CD1c-positive myeloid dendritic cell (primary cell): Measurements from ENCODE around the gene ARPP21.

Experiments used
- DNase-seq: peaks from one replicate; pipeline ENCODE4 v3.0.0-alpha.2; 2016; ENCODE audit errors: extremely low spot score

ARPP21 gene

GRCh38 chr3:35737527-35737926 is 98.2 kb downstream of the ARPP21 start:
- no peak for DNase-seq

GRCh38 chr3:35737934-35738706 is 98.8 kb downstream of the ARPP21 start:
- DNase-seq = no peak

DNA sequence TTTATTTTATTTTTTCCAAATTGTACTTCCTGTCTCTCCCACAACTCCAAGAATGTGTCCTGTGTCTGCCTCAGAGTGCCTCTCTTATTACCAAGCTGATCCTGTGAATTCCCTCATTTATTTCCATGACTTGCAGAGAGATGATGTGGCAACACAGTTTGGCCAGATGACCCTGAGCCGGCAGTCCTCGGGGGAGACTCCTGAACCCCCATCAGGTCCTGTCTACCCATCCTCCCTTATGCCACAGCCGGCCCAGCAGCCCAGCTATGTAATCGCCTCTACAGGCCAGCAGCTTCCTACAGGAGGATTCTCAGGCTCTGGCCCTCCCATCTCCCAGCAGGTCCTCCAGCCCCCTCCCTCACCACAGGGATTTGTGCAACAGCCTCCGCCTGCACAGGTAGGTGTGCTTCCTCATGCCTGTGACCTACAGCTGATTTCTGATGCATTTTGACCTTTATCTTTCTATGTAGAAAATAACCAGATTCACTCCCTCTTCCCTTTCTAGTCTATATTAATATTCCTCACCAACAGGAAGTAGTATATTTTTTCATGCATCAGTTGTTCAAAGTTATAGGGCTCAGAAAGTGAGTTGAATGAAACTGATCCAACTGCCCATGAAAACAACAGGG is 100.0 kb downstream of the ARPP21 start:
- no peak for DNase-seq

GRCh38 chr3:35739964-35740527 is 100.7 kb downstream of the ARPP21 start:
- no peak for DNase-seq

DNA sequence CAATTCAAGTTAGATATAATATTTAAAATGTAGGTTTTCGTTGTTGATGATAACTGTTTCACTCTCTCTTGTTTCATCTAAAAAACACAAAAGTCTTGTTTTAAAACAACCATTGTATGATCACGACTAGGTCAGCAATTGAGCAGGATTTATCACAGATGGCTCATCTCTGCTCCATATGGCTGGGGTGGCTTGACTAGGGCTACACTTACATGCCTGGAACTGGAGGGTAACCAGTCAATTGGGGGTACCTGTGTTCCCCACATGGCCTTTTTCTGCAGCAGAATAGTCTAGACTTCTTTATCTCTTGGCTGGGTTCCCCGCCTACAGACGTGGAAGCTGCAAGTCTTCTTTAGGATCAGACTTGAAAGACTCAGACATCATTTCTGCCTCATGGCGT is 103.9 kb downstream of the ARPP21 start:
- DNase-seq = no peak

- no peak for DNase-seq
Measured at GRCh38 chr3:35744419-35744818, 105.1 kb downstream of the ARPP21 start.

DNA sequence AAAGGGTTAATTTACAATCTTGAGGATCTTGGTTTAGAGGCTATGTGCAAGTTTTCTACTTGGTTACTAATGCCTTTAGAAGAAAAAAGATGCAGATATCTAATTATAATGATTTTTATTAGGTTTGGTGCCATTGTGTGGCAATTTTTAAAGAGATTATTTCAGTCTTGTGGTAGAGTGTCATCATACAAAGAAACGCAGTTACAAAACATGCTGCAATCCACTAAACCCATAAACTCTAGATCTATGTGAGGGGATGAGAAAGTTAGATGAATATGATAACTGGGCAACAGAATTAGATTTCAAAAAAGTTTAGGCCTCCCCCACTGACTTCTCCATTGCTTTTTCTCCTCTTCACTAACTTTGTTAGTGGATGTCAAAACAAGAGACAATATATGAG is 106.0 kb downstream of the ARPP21 start:
- no peak for DNase-seq

DNA sequence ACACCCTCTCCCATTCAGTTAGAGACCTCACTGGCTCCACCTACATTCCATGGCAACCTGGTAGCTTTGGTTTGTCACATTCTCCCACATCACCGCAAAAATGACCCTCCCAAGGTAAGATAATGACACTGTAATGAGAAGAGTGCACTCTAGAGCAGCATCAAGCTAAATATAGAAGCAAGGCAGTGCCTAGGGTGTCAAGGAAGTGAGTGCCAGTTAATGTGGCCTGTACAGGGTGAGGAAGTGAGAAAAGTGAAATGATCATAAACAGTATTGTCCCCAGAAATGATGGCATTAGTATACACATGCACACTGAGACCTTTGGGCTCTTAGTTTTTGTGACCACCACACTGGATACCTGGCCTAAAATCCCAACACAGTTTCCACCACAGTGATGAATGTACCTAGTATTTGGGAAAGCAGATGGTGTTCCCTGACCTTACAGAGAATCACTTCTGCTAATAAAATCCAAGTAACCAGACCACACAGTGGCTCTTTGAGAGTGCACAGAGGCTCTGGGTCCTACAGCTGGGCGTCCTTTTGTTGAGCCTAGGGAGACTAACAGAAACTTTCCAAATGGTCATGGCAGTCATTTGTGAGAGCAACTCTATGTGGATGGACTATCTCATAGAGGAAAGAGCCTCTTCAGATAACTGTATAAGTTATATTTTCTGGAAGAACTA is 106.6 kb downstream of the ARPP21 start:
- DNase-seq = no peak

DNA sequence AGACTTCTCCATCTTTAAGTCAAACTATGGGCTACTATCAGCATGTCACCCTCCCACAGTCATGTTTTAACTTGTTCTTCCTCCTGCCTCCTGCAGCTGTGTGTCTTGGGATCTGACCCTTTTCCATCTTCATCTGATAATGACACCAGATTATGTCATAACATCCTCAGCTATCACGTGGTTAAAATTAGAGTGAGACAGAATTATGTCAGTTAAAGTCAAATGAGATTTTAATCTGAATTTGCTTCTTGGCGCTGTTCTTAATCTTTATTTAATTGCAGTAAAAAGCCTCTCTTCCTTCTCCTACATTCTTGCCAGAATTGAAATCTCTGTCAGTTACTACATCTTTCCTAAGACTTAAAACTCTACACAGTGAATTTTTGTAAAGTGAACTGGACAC is 107.2 kb downstream of the ARPP21 start:
- no peak for DNase-seq

- DNase-seq = no peak
Measured at GRCh38 chr3:35748144-35748543, 108.8 kb downstream of the ARPP21 start.

- DNase-seq = no peak
Measured at GRCh38 chr3:35751207-35751606, 111.9 kb downstream of the ARPP21 start.

DNA sequence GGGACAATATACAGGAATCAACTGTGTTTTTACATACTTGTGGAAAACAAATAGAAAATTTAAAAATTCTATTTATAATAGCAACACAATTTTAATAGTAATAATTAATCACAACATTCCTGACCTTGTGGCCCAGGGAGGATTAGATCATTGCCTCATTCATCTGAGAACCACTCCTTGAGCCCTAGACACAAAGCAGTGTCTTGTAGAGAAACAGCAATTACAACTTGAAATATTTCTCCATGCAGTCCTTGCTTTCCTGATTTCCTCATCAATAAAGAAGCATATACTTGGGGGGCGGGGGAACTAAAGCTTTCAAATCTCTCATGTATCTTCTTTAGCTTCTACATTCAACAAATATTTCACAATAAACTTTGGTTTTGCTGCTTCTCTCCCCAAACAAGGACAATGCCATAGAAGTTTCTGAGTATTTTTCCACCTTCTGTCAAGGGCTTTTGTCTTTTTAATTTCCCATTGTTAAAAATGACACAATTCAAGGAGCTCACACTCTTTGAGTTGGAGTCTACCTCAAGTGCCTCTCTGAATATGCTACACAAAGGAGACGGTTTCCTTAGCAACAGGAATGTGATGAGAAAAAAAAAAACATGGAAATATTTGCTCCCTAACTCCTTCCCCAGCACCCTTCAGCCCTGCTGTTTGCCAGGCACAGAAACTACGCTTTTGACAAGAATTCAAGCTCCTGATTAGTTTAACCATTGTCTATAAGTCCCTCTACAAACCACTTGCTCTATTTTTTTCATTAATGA is 118.8 kb downstream of the ARPP21 start:
- DNase-seq = no peak

DNA sequence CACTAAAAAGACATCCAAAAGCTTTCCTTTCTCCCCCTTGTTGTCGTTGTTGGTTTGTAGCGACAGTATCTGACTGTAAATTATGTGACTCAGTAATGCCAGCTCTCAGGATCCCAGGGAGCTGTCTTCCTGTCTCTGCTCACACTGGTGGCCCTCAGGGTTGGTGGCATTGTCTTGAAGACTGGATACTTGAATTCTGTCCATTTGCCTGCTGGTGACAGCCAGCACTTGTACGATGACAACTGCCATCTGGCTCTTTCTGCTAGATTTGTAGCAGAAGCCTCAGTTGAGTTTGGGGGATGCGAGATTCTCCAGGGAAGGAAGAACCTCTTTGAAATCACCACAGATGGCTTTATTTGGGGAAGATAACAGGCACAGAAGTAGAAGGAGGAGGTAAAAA is 120.8 kb downstream of the ARPP21 start:
- DNase-seq = no peak

- DNase-seq = no peak
Measured at GRCh38 chr3:35761311-35761710, 122.0 kb downstream of the ARPP21 start.

- no peak for DNase-seq
Measured at GRCh38 chr3:35772381-35773015, 133.2 kb downstream of the ARPP21 start.

GRCh38 chr3:35773417-35773816 is 134.1 kb downstream of the ARPP21 start:
- DNase-seq = no peak

DNA sequence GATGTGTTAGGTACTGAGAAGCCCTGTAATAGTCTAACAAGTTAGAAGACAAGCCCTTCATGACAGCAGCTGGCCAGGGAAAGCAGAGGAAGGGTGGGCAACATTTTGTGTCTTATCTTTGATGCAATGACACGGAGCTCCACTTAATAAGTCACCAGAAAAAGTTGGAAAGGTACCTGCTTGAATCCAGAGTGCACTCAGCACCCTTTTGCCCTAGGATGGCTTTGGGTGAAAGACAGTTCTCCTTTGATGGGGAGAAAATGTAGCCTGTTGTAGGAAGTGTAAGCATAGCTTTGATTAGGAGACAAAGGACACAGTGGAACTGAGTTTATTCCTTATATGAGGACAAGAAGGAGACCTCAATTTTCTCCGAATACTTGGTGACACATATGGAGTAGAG is 137.0 kb downstream of the ARPP21 start:
- no peak for DNase-seq

- no peak for DNase-seq
Measured at GRCh38 chr3:35777065-35777464, 137.7 kb downstream of the ARPP21 start.

GRCh38 chr3:35777563-35778554 is 138.5 kb downstream of the ARPP21 start:
- DNase-seq = no peak

DNA sequence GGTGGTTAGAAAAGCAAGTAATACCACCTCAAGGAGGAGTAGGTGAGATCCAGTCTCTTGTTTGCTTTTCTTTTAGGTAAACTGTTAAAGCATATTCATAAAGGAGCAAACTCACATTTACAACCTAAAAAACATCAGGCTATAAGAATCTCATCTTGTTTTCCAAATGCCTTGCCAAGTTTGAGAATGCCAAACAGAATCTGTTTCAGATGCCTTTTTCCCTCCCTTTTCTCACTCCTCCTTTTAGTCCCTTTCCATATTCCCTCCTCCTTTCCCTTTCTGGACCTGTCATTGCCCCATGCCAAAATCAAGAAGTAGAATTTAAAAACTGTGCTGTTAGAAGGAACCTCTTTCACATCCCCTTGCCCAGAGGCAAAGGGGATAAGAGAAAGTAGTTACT is 140.3 kb downstream of the ARPP21 start:
- no peak for DNase-seq
